GM23338 (cell line): ENCODE data around the gene ERCC6. TPM values are rescaled to one million over a fixed set of nuclear protein-coding genes. Genes with fewer than 3 reads are reported as not detected.

Source experiments
- ATAC-seq: fragments of 200-7000 bp; cut with Tn5 transposase; 3 replicates; pipeline ENCODE4 v1.9.1; 2020
- DNase-seq: peaks from one replicate; pipeline ENCODE4 v3.0.0-alpha.2; 2015; ENCODE audit warnings: low spot score
- H2AFZ ChIP-seq: fragments of 200-600 bp; sonication (generic); 2 replicates; pipeline ENCODE4 v1.8.0; 2016; ENCODE audit warnings: antibody characterized with exemption, mild to moderate bottlenecking, moderate library complexity
- H3F3A ChIP-seq: fragments of 200-600 bp; sonication (generic); replicated peaks from 2 replicates; pipeline ENCODE4 v1.8.0; 2017; ENCODE audit warnings: antibody characterized with exemption, mixed run types, low read depth
- H3K27ac ChIP-seq: fragments of 200-600 bp; sonication (generic); 2 replicates; pipeline ENCODE4 v1.6.1; 2016; ENCODE audit warnings: low read depth
- H3K27me3 ChIP-seq: fragments of 200-600 bp; sonication (generic); 2 replicates; pipeline ENCODE4 v1.8.0; 2016; ENCODE audit warnings: mild to moderate bottlenecking, mixed run types, moderate library complexity; ENCODE audit not compliant: insufficient read depth
- H3K36me3 ChIP-seq: fragments of 200-600 bp; sonication (generic); 2 replicates; pipeline ENCODE4 v1.8.0; 2016; ENCODE audit warnings: mild to moderate bottlenecking; ENCODE audit not compliant: insufficient read depth
- H3K4me1 ChIP-seq: fragments of 200-600 bp; sonication (generic); 2 replicates; pipeline ENCODE4 v1.8.0; 2016; ENCODE audit warnings: mild to moderate bottlenecking, moderate library complexity; ENCODE audit not compliant: insufficient read depth
- H3K4me2 ChIP-seq: fragments of 200-600 bp; sonication (generic); 2 replicates; pipeline ENCODE4 v1.7.1; 2017; ENCODE audit warnings: mixed run types
- H3K4me3 ChIP-seq: fragments of 200-600 bp; sonication (generic); 2 replicates; pipeline ENCODE4 v1.6.1; 2016; ENCODE audit warnings: mixed run types
- H3K79me2 ChIP-seq: fragments of 200-600 bp; sonication (generic); replicated peaks from 2 replicates; pipeline ENCODE4 v1.8.0; 2017; ENCODE audit warnings: mild to moderate bottlenecking; ENCODE audit not compliant: insufficient read depth
- H3K9me2 ChIP-seq: fragments of 200-600 bp; sonication (generic); 2 replicates; pipeline ENCODE4 v1.8.0; 2017; ENCODE audit not compliant: insufficient read depth
- H4K20me1 ChIP-seq: fragments of 200-600 bp; sonication (generic); replicated peaks from 2 replicates; pipeline ENCODE4 v1.8.0; 2017; ENCODE audit warnings: mild to moderate bottlenecking; ENCODE audit not compliant: insufficient read depth
- H3K27ac Mint-ChIP-seq: 2 replicates; pipeline ENCODE4 v1.8.0; 2020; ENCODE audit warnings: inconsistent platforms, mild to moderate bottlenecking, moderate library complexity, mixed read lengths
- H3K27me3 Mint-ChIP-seq: 3 replicates; pipeline ENCODE4 v1.8.0; 2022; ENCODE audit warnings: low read depth, mild to moderate bottlenecking, moderate library complexity, mixed read lengths, inconsistent platforms; ENCODE audit not compliant: insufficient read depth, poor library complexity
- H3K36me3 Mint-ChIP-seq: 3 replicates; pipeline ENCODE4 v1.8.0; 2021; ENCODE audit warnings: low read depth, mild to moderate bottlenecking, inconsistent platforms, moderate library complexity, mixed read lengths
- H3K4me1 Mint-ChIP-seq: 3 replicates; pipeline ENCODE4 v1.8.0; 2020; ENCODE audit warnings: mild to moderate bottlenecking, inconsistent platforms, mixed read lengths
- H3K4me3 Mint-ChIP-seq: 3 replicates; pipeline ENCODE4 v1.8.0; 2021; ENCODE audit warnings: moderate library complexity, mild to moderate bottlenecking, inconsistent platforms, mixed read lengths
- H3K9me3 Mint-ChIP-seq: 3 replicates; pipeline ENCODE4 v1.8.0; 2020; ENCODE audit warnings: moderate library complexity, mild to moderate bottlenecking, inconsistent platforms, mixed read lengths
- CREB1 ChIP-seq: fragments of 250-450 bp; sonication (Bioruptor Pico); IDR thresholded peaks from 2 replicates; pipeline ENCODE4 v1.5.0; 2020; ENCODE audit warnings: low read depth, mild to moderate bottlenecking, moderate library complexity
- CTCF ChIP-seq, 2 experiments: fragments of 200-600 bp in 1 of 2; sonication (generic) in 1 of 2; conservative IDR thresholded peaks; 2 replicates each; pipeline versions ENCODE4 v1.5.1 to v1.6.1; 2016 to 2017; ENCODE audit warnings: antibody characterized with exemption in 2 of 2, low read depth in 2 of 2, mild to moderate bottlenecking in 2 of 2, moderate library complexity in 1 of 2
- ETS1 ChIP-seq: IDR thresholded peaks from 2 replicates; pipeline ENCODE4 v1.6.1; 2016; ENCODE audit warnings: antibody characterized with exemption
- EZH2 ChIP-seq: fragments of 200-600 bp; sonication (generic); IDR thresholded peaks from one replicate; pipeline ENCODE4 v1.8.0; 2017; ENCODE audit warnings: antibody characterized with exemption, mild to moderate bottlenecking, low read depth; ENCODE audit not compliant: unreplicated experiment
- EZH2phosphoT487 ChIP-seq: fragments of 200-600 bp; sonication (generic); IDR thresholded peaks from one replicate; pipeline ENCODE4 v1.8.1; 2018; ENCODE audit warnings: antibody characterized with exemption; ENCODE audit not compliant: unreplicated experiment
- JUNB ChIP-seq: IDR thresholded peaks from one replicate; pipeline ENCODE4 v1.6.1; 2016; ENCODE audit warnings: antibody characterized with exemption; ENCODE audit not compliant: unreplicated experiment
- NANOG ChIP-seq: IDR thresholded peaks from 2 replicates; pipeline ENCODE4 v1.6.1; 2016; ENCODE audit warnings: antibody characterized with exemption, borderline replicate concordance
- POLR2AphosphoS5 ChIP-seq: IDR thresholded peaks from 2 replicates; pipeline ENCODE4 v1.6.1; 2016; ENCODE audit warnings: antibody characterized with exemption, low read depth
- REST ChIP-seq: IDR thresholded peaks from one replicate; pipeline ENCODE4 v1.6.1; 2018; ENCODE audit warnings: antibody characterized with exemption; ENCODE audit not compliant: unreplicated experiment
- STAT1 ChIP-seq: IDR thresholded peaks from one replicate; pipeline ENCODE4 v1.6.1; 2016; ENCODE audit warnings: antibody characterized with exemption; ENCODE audit not compliant: unreplicated experiment
- ZNF114 ChIP-seq: fragments of 250-450 bp; sonication (Bioruptor Pico); IDR thresholded peaks from 2 replicates; pipeline ENCODE4 v1.5.0; 2020; ENCODE audit warnings: mild to moderate bottlenecking, moderate library complexity
- ZNF331 ChIP-seq: fragments of 250-450 bp; sonication (Bioruptor Pico); IDR thresholded peaks from 2 replicates; pipeline ENCODE4 v1.5.0; 2020; ENCODE audit warnings: low read depth, mild to moderate bottlenecking, moderate library complexity
- ZNF462 ChIP-seq: fragments of 250-450 bp; sonication (Bioruptor Pico); IDR thresholded peaks from 2 replicates; pipeline ENCODE4 v1.5.0; 2020; ENCODE audit warnings: mild to moderate bottlenecking, moderate library complexity
- polyA plus RNA-seq: library from polyadenylated mRNA; unstranded; fragments of >200 nt; fragmentation: Nextera tagmentation; extraction: Ambion mirVana; gene quantifications from 2 replicates; pipeline ENCODE4 v1.2.1, GENCODE V29; 2016
- total RNA-seq: library from RNA; depleted of rRNA; stranded (reverse); fragments of >200 nt; shearing (Covaris generic); gene quantifications from 2 replicates; pipeline ENCODE4 v1.2.3, GENCODE V29; 2014

Gene ERCC6
- total and polyA plus RNA-seq, 2 experiments from 2014 or later: 2.5 to 13.8 TPM

- Histone ChIP-seq H2AFZ (0 out of 2 replicates have a peak overlapping the region, but pooled peaks have one; percentile 49), H3K36me3 (peaks cover 9% of the 10 kb centered on the region; the same call in 1 of the 2 replicates), H3K4me3 (no peak overlapping the region), H3K9me2 (peaks cover 10% of the 10 kb centered on the region), H3F3A (no peaks in the 10 kb centered on the region), H3K79me2 (no peaks in the 10 kb centered on the region), H3K27me3 (peaks cover 25% of the 10 kb centered on the region), H3K4me1 (peaks cover 12% of the 10 kb centered on the region), H4K20me1 (no peaks in the 10 kb centered on the region), H3K4me2 (peak overlapping the region; percentile 37; the same call in 1 of the 2 replicates), H3K27ac (no peak overlapping the region)
- peaks cover 18% of the 10 kb centered on the region for H3K27me3 Mint-ChIP-seq
- no peak overlapping the region for H3K27ac Mint-ChIP-seq
- ATAC-seq (no peak), DNase-seq (no peak)
- peaks cover 15% of the 10 kb centered on the region; the same call in 2 of the 3 replicates for H3K36me3 Mint-ChIP-seq
- TF ChIP-seq ZNF114 (CRISPR knock-in tag) (no peak), CREB1 (CRISPR knock-in tag) (no peak), POLR2AphosphoS5 (no peak), ETS1 (no peak), EZH2 (no peak), CTCF (conservative IDR thresholded peaks at IDR 0.05; ENCODE audit: low read depth in 2 of 2) (no peak), ZNF331 (CRISPR knock-in tag) (no peak), STAT1 (no peak), JUNB (no peak), ZNF462 (CRISPR knock-in tag) (no peak), REST (no peak), NANOG (no peak), EZH2phosphoT487 (no peak)
- peaks cover 25% of the 10 kb centered on the region for H3K4me1 Mint-ChIP-seq
- H3K9me3 Mint-ChIP-seq: peaks cover 30% of the 10 kb centered on the region
- no peak overlapping the region for H3K4me3 Mint-ChIP-seq
These were observed 4.7 kb upstream of the ERCC6 start for GRCh38 chr10:49543604-49544003.
